IPS-NIHi7 (cell line): ENCODE measurements around the gene DYNC1I1.

Source experiments
- DNase-seq: peaks from one replicate; pipeline ENCODE4 v3.0.0; 2012; ENCODE audit warnings: mixed read lengths; ENCODE audit errors: extremely low spot score

DYNC1I1 gene

DNA sequence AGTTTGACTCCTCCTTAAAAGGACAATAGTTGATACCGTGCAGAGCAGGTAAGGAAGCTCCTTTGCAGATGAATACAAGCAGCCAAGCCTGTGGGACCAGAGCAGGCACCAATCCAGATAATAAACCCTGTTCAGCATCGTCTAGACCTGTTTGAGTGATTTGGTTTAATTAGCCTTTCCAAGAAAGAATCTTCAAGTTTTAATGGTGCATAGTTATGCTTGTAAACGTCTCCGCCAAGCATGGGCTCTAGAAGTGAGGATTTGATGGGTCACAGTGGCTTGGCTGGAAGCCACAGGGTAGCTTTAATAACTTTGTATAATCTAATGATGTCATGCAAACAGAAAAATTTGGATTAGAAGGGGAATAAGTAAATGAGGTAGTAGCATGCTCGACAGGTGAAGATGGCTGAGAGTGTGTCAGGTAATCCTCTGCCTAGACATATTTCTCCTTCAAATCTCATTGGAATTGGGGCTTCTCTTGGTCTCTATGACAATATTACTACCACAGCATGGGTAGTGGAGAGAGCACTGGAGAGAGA, 188.4 kb downstream of the DYNC1I1 start:
- DNase-seq, result no peak

DNA sequence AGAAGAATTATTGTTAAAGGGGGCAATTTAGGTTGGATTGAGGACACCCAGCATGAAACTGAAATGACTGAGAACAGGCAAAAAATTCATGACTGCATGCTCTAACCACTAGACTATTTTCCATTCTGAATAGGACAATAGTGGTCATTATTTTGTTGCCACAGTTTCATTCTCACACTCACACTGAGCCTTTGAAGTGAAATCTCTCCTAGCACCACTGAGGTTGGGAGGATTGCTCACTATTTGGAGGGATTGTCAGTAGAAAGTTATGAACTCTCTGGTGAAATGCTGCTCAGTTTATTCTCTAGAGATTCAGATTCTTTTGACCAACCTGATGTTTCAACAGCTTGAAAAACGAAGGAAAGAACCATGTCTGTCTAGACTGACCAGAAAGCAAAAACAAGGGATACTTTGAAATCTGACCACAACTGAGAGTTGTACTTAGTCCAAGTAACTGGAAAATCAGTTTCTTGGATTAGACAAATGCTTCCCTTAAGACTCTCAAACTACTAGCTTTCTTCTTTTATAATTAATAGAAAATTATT, 191.2 kb downstream of the DYNC1I1 start:
- DNase-seq, result no peak

DNA sequence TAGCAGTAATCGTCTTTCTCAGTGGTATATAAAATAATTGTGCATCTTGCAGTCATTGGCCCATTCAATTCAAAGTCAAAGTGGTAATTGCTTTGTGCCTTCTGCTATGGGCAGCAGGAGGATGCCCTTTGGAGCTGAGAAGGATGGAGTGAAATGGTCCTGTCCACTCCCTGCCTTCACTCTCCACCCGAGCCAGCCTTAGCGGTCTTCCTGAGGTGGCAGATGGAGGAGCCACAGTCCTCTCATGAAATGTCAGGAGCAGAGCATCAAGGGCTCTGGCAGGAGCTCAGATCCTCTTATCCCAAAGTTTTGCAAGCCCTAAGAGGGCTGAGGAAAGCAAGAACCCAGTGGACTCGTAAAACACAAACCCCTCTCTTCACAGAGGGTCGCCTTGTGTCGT, 199.4 kb downstream of the DYNC1I1 start:
- no peak for DNase-seq

DNA sequence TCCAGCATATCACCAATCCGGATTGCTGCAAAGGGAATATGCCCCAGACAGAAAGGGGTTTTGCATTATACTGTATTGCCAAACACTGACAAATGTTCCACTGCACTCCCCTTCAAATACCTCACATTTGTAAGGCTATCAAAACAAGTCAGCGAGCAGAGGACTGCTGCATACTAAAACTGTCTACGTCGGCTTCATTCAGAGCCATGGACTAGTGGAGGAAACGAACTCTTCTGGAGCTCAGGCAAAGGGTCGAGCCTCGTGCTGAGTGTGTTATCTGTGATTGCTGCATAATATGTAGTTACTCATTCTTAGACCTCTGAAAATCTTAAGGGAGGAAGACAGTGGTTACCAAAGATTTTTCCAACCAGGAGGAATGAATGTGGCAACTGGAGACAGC, 200.2 kb downstream of the DYNC1I1 start:
- DNase-seq, result no peak

DNA sequence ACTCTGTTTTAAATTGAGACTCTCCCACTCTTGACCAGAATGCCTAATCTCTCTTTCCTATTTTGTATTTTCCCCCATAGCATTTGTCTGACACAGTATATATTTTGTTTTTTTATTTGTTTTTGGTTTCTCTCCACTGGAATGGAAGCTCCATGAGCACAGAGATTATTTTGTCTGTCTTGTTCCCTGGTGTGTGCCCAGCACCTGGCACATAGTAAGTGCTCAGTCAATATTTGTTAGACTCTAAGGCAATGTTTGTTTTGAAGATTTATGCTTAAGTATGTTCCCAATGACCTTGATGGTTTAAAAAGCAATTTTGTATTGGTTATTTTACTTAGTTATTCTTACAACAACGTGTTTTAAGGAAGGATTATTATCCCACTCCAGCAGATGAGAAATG, 201.8 kb downstream of the DYNC1I1 start:
- no peak for DNase-seq

DNA sequence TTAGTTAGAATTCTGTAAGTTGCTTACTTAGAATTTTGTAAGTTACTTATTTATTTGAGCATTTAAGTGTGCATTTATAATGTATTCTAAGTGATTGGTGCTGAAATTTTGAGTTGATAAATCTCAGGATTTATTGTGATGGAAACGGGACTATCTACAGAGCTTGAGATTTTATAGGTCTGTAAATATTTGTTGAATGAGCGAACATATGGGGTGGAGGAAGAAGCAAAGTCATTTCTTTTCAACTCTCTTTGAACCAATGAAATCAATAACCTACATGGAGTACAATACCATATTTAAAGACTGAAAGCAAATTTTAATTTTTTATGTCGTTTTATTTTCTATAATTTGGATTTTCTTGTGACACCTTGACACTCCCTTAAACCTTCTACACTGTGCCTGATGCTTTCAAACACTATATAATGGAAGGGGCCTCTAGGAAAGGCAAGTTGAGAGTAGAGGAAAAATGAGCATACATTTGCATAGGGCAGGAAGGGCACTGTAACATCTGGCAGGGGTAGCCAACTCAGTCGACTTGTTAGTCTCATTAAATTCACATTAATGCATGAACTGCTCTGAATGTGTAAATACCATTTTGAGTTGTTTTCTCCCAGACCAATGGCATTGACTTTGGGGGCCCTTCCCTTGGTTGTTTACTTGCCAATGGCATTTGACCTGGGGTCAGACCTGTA, 204.2 kb downstream of the DYNC1I1 start:
- no peak for DNase-seq

DNA sequence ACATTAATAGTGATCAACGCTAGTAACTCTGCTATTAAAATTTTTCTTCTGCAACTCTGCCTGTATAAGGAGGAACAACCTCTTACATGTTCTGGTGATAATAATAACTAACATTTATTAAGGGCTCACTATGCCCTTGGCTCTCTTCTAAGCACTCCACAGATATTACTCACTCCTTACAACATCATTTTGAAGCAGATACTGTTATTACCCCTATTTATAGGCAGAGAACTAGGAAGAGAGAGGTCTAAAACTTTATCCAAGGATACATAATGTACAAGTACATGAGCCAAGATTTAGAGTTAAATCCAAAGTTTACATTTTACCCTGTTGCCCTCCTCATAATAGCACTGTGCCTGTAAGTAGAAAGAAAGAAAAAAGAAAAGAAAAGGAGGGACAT, 205.6 kb downstream of the DYNC1I1 start:
- no peak for DNase-seq

DNA sequence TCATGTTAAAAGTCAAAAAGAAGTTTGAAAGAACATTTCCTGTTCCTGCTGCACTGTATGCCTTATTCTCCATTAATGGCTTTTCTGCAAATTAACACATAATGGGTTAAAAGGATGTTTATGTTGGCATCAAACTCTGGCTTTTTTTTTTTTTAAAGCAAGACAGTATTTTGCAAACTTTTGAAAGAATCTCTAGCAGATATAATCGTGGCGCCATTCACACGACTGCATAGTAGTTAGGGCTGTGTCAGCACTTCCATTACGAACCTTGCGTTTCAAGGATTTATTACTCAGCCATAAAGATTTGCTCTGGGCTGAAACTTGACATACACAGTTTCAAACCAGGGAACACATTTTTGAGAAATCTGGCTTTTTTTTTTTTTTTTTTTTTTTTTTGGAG, 207.8 kb downstream of the DYNC1I1 start:
- DNase-seq, result no peak

DNA sequence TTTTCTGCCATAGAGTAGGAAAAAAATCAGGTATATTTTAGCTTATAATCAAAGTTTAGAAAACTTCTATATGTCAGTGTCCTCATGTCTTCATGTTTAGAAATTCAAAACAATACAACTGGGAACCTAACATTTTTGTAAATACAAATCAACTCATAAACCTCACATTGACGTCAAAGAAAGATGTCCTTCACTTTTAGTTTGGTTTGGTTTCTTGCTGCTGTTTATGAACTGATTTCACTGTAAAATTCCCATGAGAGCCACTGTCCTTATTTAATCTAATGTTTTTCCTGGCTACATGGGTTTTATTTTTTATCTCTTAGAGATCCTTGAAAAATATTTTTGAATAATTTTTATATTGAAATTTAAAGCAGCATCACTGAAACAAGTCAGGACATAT, 208.4 kb downstream of the DYNC1I1 start:
- DNase-seq, result no peak

DNA sequence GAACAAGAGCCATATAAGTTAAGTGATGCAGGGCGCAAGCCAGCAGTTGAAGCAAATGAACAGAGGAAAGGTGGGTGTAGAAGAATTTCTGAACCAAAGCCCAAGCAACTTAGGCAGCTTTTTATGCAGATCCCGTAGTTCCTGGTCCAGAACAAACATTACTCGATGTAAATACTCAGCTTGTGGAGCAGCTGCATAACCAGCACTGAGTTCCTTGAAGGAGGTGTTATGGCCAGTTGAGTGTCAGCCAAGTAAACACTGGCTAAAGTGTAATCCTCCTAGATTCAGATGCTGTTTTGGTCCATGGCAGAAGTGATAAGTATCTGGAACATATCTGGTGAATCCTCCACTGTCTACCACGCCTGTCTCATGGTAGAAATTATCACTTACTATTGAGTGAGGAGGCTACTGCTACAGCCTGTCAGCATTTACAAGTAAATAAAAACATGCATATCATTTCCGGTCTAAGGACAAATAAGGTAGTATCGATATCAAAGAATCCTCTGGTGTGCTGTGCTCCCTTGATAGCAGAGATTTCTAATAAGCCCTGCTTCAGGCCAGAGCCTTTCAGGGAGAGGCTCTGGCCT, 213.9 kb downstream of the DYNC1I1 start:
- no peak for DNase-seq

DNA sequence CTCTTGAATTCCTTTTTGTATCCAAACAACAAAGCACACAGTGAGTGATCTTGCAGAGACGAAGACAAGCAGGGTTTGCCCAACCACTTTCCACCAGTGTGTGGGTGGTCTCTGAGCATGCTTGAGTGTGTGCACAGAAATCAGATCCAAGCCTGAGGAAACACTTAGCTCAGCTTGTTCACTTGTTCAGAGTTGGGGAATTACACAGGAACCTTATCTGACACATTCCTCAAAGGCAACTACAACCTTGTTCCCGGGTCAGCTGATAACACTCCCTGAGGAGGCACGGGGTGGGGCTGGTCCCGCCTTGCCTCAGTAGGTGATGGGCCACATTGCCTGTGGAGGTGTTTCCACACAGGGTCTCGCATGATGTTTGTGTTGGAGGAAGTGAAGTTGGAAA, 216.9 kb downstream of the DYNC1I1 start:
- peak; percentile 28 for DNase-seq

DNA sequence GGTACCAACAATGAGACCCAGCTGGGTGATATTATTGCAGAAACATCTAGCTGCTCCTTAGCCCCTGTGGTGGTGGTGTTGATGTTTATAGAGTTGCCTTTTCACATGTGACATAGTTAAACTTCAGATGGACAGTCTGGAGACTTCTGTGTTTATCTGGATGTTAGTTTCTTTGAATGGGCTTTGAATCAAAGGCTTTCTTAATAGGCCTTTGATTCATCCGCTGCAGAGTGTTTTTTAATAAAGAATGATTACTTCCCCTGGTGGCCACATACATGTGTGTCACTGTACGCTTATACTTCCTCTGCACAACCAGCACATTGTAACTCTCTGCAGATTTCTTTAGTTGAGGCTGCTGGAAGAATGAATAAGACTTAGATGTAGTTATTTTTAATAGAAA, 221.0 kb downstream of the DYNC1I1 start:
- no peak for DNase-seq

DNA sequence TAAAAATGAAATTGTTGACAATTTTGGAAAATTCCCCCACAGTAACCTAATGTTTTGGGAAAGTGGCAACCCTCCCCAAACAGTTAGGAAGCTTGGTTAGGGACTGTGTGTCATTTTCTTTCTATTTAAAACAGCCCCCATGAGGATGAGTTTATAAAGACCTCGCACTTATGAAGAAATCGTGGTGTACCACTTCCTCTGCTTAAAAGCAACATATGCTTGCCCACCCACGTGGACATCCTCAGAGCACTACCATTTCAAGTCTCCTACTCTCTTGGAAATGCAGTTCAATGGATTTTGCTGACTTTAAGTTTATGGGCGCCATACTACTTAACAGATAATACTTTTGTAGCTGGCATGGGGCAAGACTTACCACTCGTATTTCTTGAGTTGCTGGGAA, 223.8 kb downstream of the DYNC1I1 start:
- DNase-seq, result no peak

DNA sequence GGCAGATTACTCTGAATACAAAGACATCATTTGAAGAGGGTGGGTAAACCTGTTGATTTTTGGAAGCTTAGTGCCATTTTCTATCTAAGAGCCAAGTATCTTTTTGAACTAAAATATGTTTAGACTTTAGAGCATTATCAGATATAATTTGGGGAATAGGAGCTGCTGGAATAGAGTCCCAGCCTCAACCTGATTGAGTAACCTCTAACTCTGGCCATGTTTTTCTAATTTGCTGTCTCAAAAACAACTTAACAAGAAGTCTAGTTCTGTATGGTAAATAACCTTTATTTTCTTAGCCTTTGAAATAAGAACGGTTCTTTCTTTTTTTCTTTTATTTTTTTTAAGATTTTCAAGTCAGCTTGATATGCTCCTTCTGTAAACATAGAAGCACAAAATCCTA, 224.5 kb downstream of the DYNC1I1 start:
- DNase-seq, result no peak

DNA sequence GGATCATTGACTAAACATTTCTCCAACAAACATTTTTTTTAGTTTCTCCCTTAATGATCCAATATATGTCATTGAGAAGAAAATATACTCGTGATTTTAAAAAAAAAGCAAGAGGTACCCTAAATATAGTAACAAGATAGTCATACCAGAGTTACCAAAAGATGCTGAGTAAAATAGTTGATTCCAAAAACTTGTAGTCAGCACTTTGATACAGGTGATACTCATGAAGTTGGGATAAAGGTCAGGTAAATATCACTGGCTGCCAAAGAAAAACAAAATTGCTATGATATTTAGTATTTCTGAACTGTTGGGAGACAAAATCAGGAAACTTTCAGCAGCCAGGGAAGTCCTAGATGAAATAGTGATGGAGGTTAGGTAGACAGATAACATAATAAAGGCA, 225.3 kb downstream of the DYNC1I1 start:
- DNase-seq, result no peak

DNA sequence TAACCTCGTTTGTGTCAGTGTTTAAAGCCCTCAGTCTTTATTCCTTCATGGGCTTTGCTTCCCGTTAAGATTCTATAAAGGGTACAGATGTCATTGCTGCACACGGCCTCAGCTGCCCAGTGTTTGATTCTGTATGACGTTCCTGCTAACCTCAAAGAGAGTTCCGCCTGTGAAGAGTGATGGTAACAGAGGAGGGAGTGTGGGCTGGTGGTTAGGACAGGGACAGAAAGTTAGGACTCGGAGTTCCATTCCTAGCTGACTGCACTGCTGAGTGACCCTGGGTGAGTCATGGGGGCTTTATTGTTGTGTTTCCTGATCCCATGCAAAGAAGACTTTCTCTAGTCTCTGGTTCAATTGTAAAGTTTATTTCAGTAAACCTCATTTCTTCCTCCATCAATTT, 227.1 kb downstream of the DYNC1I1 start:
- DNase-seq, result no peak

DNA sequence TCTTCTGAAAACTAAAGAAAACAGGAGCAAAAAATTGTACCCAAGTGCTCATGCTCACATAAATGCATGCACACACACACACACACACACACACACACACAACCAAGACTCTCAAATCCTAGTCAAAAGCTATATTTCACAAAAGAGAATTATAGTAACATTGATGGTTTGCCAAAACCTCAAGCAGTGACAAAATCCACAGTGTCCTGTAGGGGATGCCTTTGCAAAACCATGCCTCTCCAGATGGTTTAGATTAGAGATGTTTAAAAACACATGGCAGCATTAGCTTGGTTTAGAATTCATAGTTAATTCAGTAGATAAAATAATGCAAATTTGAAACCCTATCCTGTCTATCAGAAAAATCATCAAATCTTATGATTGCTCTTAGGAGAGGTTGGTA, 232.2 kb downstream of the DYNC1I1 start:
- DNase-seq, result no peak

DNA sequence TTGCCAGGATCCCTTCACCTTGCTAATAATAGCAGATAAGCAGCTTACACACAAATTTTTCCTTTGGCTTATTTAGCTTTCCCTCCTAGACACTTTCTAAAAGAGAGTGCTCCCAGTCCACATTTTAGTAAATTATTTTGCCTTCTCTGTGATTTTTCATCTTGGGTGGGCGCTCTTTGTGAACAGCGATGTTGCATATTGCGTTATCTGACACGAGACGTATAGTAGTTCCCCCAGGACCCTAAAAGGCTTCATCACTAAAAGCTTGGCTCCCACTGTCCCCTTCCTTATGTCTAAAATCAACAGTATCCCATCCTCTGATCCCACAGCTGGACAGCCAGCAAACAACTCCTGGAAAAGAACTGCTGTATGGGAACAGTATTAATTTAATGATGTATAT, 232.9 kb downstream of the DYNC1I1 start:
- no peak for DNase-seq

DNA sequence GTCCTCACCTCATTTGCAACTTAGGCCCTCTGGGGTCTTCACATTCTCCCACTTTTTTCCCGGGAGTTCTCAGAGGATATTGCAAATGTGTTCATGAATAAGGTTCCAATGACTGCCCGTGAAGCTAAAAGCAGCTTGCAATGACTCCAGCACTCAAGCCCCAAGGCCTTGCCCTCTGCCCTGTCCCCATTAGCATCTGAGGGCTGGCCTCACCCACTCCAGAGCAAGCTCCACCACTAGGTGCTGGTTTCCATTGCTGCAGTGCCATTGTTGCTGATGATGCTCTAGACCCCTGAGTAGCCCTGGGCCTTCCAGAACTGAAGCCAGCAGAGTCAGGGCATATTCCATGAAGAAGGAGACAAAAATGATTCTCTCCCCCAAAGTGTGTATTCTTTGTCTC, 236.8 kb downstream of the DYNC1I1 start:
- no peak for DNase-seq

DNA sequence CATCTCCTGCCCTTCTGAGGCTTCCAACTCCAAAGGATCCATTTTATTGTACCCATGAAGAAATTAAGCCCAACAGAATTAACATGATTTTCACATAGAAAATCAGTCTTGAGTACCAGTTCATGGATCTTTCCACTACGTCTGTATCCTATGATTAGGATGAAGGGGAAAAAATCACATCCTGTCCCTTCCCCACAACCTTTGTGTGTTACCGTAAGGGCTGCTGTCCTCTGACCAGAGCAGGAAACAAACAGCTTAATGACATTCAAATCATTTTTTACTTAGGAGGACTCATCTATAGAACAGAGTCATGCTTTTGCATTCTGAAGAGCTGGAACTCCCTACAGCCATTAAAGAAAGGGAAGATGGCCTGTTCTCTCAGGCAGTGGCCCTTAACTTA, 241.5 kb downstream of the DYNC1I1 start:
- DNase-seq, result no peak

DNA sequence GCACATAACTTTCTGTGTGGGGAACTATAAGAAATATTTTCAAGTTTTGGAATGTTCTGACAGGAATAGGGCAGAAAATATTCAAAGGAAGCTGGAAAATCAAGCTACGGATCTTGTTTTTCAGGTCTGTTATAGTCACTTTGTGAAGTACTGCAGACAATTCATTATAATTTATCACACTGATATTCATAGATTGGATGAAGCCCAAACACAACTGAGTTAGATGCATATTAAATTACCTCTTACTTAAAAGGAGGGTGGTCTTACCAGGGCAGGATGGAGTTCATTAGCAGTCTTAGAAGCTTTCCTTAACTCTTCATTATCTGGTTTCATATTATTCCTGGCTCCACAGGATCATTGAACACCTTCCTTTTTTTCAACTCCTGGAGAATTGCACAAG, 242.3 kb downstream of the DYNC1I1 start:
- no peak for DNase-seq

DNA sequence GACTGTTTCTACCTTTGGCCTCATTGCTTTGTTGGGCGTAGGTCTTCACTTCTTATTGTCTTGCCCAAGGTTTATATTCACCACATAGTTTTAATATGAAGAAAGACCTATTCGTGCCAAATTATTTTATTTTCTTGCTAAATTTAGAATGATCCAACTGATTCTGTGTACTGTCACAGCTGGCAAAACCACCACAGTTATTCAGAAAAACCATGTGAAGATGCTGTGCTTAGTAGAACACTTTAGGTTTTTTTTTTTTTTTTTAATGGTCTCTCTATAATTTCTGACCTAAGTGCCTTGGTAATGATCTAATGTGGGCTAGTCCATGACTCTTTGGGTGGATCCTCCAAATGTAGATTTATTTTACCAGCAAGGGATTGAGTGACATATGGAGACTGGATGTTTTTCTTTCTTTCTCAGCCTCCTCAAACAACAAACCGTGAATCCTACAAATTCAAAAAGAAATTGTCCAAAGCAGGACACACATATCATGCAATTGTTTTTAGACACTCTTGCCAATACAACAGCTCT, 243.8 kb downstream of the DYNC1I1 start:
- no peak for DNase-seq

DNA sequence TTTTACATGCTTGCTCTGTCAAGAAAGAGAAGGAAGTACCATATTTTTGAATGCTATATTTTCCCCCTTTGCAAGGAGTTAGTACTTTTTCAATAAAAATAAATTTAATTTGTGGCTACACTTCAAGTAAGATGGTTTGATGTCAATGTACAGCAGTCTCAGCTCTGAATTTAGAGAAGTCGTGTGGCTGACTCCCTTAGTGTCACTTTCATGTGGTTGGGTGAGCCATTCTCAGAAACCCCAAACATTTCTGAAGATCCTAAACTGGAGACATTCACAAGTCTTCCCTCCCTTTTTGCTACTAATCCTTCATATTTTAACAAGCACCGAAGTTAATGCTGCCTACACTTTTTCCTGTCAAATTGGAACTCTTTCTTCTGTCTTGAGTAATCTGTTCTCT, 244.4 kb downstream of the DYNC1I1 start:
- DNase-seq, result no peak
